ENCODE measurements around the gene C13orf46. TPM values are rescaled to one million over a fixed set of nuclear protein-coding genes. Genes with fewer than 3 reads are reported as not detected.

C13orf46 gene
- total RNA-seq, 1 donor from 2014 or later, result 0.69 TPM

GRCh38 chr13:113995051-113995601 is 21.2 kb upstream of the C13orf46 start:
- ATAC-seq (ENCODE audit: low read depth), result no peak
- Mint-ChIP-seq H3K4me3 (no peak overlapping the region), H3K36me3 (ENCODE audit: low read depth) (peaks cover 67% of the 10 kb centered on the region), H3K4me1 (peaks cover 8% of the 10 kb centered on the region), H3K27ac (no peak overlapping the region), H3K27me3 (no peaks in the 10 kb centered on the region), H3K9me3 (no peaks in the 10 kb centered on the region)
- no peak for DNase-seq
- ChIA-PET POLR2A (no interaction called here), CTCF (no interaction called here)
- intact Hi-C loops (cut with micrococcal nuclease), result no loop called here
- no peak for TF ChIP-seq CTCF (IDR thresholded peaks at IDR 0.05)

- DNase-seq (no peak), ATAC-seq (ENCODE audit: low read depth) (no peak)
- Mint-ChIP-seq H3K27me3 (no peaks in the 10 kb centered on the region), H3K36me3 (ENCODE audit: low read depth) (peaks cover 64% of the 10 kb centered on the region), H3K4me3 (no peak overlapping the region), H3K9me3 (no peaks in the 10 kb centered on the region), H3K27ac (no peak overlapping the region), H3K4me1 (peaks cover 18% of the 10 kb centered on the region)
- CTCF ChIA-PET, result no interaction called here
- intact Hi-C loops (cut with micrococcal nuclease), result no loop called here
- POLR2A ChIA-PET, result no interaction called here
- TF ChIP-seq CTCF (IDR thresholded peaks at IDR 0.05), result no peak
Measured at GRCh38 chr13:113992276-113993005, 18.6 kb upstream of the C13orf46 start.

- intact Hi-C loops (cut with micrococcal nuclease), result no loop called here
- ChIA-PET CTCF (no interaction called here), POLR2A (no interaction called here)
- ATAC-seq (ENCODE audit: low read depth) (no peak), DNase-seq (no peak)
- no peak overlapping the region for H3K27ac Mint-ChIP-seq
- TF ChIP-seq CTCF (IDR thresholded peaks at IDR 0.05), result no peak
- no peak overlapping the region for H3K4me3 Mint-ChIP-seq
- peaks cover 18% of the 10 kb centered on the region for H3K4me1 Mint-ChIP-seq
- no peaks in the 10 kb centered on the region for H3K9me3 Mint-ChIP-seq
- no peaks in the 10 kb centered on the region for H3K27me3 Mint-ChIP-seq
- H3K36me3 Mint-ChIP-seq (ENCODE audit: low read depth), result peaks cover 59% of the 10 kb centered on the region
Measured at GRCh38 chr13:113991676-113992179, 17.9 kb upstream of the C13orf46 start.

GRCh38 chr13:113991191-113991669 is 17.4 kb upstream of the C13orf46 start:
- POLR2A ChIA-PET, result no interaction called here
- no peak for DNase-seq

More at GRCh38 chr13:113991191-113991669, 17.4 kb upstream of the C13orf46 start:
- CTCF ChIA-PET, result no interaction called here
- ATAC-seq (ENCODE audit: low read depth), result no peak
- Mint-ChIP-seq H3K36me3 (ENCODE audit: low read depth) (peaks cover 55% of the 10 kb centered on the region), H3K9me3 (no peaks in the 10 kb centered on the region), H3K27ac (no peak overlapping the region), H3K27me3 (no peaks in the 10 kb centered on the region), H3K4me3 (no peak overlapping the region), H3K4me1 (peaks cover 18% of the 10 kb centered on the region)
- intact Hi-C loops (cut with micrococcal nuclease), result no loop called here
- no peak for TF ChIP-seq CTCF (IDR thresholded peaks at IDR 0.05)

All from activated B cell treated with CpG ODN at 0.5 μM for 24 hours (primary cell).